MG63 (cell line): ENCODE results near the gene ADAMTS16. TPM values are rescaled to one million over a fixed set of nuclear protein-coding genes. Genes with fewer than 3 reads are reported as not detected.

ENCODE experiments used
- DNase-seq: peaks from one replicate; pipeline ENCODE4 v3.0.0-alpha.2; 2020
- H3K27me3 ChIP-seq: fragments of 250-450 bp; sonication (Bioruptor Pico); 2 replicates; pipeline ENCODE4 v1.5.1; 2020; ENCODE audit warnings: mild to moderate bottlenecking, moderate library complexity
- H3K36me3 ChIP-seq: fragments of 250-450 bp; sonication (Bioruptor Pico); 2 replicates; pipeline ENCODE4 v1.5.1; 2020; ENCODE audit warnings: mild to moderate bottlenecking, moderate library complexity
- H3K4me3 ChIP-seq: fragments of 250-450 bp; sonication (Bioruptor Pico); 2 replicates; pipeline ENCODE4 v1.5.1; 2020; ENCODE audit warnings: mild to moderate bottlenecking, moderate library complexity
- H3K9me3 ChIP-seq: fragments of 250-450 bp; sonication (Bioruptor Pico); 2 replicates; pipeline ENCODE4 v1.5.1; 2020; ENCODE audit warnings: mild to moderate bottlenecking, moderate library complexity
- total RNA-seq: library from RNA; depleted of rRNA; stranded (reverse); fragments of >200 nt; shearing (Covaris generic); gene quantifications from 2 replicates; pipeline ENCODE4 v1.2.3, GENCODE V29; 2014; ENCODE audit warnings: low replicate concordance; rRNA removed

Gene ADAMTS16, protein sequence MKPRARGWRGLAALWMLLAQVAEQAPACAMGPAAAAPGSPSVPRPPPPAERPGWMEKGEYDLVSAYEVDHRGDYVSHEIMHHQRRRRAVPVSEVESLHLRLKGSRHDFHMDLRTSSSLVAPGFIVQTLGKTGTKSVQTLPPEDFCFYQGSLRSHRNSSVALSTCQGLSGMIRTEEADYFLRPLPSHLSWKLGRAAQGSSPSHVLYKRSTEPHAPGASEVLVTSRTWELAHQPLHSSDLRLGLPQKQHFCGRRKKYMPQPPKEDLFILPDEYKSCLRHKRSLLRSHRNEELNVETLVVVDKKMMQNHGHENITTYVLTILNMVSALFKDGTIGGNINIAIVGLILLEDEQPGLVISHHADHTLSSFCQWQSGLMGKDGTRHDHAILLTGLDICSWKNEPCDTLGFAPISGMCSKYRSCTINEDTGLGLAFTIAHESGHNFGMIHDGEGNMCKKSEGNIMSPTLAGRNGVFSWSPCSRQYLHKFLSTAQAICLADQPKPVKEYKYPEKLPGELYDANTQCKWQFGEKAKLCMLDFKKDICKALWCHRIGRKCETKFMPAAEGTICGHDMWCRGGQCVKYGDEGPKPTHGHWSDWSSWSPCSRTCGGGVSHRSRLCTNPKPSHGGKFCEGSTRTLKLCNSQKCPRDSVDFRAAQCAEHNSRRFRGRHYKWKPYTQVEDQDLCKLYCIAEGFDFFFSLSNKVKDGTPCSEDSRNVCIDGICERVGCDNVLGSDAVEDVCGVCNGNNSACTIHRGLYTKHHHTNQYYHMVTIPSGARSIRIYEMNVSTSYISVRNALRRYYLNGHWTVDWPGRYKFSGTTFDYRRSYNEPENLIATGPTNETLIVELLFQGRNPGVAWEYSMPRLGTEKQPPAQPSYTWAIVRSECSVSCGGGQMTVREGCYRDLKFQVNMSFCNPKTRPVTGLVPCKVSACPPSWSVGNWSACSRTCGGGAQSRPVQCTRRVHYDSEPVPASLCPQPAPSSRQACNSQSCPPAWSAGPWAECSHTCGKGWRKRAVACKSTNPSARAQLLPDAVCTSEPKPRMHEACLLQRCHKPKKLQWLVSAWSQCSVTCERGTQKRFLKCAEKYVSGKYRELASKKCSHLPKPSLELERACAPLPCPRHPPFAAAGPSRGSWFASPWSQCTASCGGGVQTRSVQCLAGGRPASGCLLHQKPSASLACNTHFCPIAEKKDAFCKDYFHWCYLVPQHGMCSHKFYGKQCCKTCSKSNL
- not detected in 2 replicates for total RNA-seq

DNA sequence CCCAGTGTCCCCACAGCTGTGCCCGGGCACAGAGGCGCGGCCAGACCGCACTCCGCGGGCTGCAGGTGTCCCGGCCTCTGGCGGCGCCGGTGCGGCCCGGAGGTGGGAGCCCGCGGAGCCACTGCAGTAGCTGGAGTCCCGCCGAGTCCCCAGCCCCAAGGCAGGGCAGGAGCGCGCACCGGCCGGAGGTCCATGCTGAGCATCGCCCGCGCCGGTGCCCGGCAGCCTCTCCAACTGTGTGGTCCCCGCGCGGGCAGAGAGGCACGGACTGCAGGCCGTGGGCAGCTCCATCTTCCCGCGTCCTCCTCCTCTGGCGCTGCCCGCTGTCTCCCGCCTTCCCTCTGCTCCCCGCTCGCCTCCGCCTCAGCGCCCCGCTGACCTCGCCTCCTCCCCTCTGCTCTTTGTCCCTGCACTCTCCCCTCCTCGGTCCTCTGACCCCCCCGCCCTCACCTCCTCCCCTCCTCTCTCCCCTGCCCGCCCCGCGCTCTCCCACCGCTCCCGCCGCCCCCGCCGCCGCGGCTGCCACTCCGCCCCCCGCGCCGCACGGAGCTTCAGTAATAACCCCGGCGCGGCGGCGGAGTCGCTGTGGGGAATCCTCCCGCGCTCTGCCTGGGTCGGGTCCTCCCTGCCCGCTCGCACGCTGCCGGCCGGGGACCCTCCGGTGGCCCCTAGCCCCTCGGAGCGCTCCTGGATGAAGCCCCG is at the start of gene ADAMTS16:
Gene ADAMTS16 (plus strand): TSS at position 554 of the 702 bp plus-strand sequence. CDS start 138 bp downstream, at position 692.
- Histone ChIP-seq H3K27me3 (peaks cover 31% of the 10 kb centered on the region), H3K4me3 (peak within 1 kb of the TSS; percentile 25; the same call in 1 of the 2 replicates), H3K9me3 (no peaks in the 10 kb centered on the region), H3K36me3 (no peaks in the 10 kb centered on the region)
- peak; percentile 18 for DNase-seq

DNA sequence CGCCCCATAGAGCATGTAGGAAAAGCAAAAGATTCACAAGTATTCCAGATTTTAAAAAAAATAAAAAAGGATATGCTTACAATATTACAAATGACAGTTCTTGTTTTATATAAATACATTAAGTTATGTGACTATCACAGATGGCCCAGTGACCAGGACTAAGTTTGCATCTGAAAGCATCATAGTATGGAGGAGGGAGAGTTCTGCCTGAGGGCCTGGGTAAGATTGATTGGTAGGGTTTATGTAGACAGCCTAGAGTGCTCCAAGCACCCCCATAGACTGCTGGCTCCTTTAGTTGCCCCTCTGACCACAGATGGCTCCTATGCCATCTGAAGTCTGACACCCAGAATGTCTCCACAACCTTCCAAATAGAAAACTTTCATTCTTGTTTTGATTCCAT is 48.0 kb upstream of the ADAMTS16 start:
- Histone ChIP-seq H3K4me3 (no peak overlapping the region), H3K9me3 (no peaks in the 10 kb centered on the region; the same call in 1 of the 2 replicates), H3K27me3 (peaks cover 9% of the 10 kb centered on the region), H3K36me3 (no peaks in the 10 kb centered on the region)
- DNase-seq = no peak

DNA sequence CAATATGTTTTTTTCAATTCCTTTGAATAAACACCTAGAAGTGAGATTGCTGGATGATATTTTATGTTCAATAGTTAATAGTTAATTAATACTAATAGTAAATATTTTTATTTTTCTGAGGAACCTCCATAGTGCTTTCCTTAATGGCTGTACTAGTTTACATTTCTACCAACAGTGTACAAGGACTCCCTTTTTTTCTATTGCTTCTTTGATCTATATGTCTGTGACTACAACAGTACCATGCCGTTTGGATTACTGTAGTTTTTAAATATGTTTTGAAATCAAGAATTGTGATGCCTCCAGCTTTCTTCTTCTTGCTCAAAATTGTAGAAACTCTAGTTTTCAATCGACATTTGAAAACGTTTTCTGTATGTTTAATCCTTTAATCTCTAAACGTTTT is 39.5 kb upstream of the ADAMTS16 start:
- Histone ChIP-seq H3K27me3 (peaks cover 5% of the 10 kb centered on the region; the same call in 1 of the 2 replicates), H3K4me3 (no peak overlapping the region), H3K9me3 (peaks cover 5% of the 10 kb centered on the region), H3K36me3 (no peaks in the 10 kb centered on the region)
- DNase-seq = no peak

DNA sequence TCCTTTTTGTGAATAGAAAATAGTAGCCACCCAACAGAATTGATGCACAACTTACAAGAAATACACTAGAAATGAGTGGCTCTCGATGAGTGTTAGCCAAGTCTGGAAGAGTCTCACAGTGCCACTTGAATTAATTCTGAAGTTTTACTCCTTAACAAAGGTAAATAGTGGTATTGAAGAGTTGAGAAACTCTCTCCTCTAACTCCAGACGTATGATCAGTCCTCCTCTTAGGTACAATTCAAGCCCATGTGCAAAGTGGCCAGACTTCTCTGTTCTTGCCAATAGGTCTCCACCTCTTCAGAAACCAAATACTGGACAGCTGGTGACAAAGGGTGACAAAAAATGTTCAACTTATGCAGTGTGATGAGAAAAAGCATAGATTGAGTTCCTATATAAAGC is 38.5 kb upstream of the ADAMTS16 start:
- Histone ChIP-seq H3K36me3 (no peaks in the 10 kb centered on the region), H3K4me3 (no peak overlapping the region), H3K27me3 (peaks cover 3% of the 10 kb centered on the region; the same call in 1 of the 2 replicates), H3K9me3 (peaks cover 5% of the 10 kb centered on the region)
- DNase-seq = no peak

DNA sequence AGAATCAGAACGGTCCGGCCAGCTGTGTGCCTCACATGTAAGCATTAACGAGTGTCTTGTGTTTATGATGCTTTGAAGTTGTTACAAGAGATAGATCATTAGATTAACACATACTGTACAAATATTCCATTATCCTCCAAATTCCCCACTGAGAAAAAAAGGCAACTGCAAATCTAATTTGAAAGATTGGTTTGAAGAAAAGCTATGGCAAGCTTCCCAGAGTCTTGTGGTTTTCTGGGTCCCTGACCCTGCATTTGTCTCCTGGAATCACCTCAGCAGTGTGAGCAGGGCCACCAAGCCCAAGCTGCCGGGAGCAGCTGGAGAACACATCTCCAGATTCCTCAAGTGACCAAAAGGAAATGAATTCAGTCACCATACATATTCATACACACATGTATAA is 36.9 kb upstream of the ADAMTS16 start:
- Histone ChIP-seq H3K9me3 (peaks cover 5% of the 10 kb centered on the region), H3K36me3 (no peaks in the 10 kb centered on the region), H3K27me3 (peaks cover 3% of the 10 kb centered on the region; the same call in 1 of the 2 replicates), H3K4me3 (no peak overlapping the region)
- no peak for DNase-seq

DNA sequence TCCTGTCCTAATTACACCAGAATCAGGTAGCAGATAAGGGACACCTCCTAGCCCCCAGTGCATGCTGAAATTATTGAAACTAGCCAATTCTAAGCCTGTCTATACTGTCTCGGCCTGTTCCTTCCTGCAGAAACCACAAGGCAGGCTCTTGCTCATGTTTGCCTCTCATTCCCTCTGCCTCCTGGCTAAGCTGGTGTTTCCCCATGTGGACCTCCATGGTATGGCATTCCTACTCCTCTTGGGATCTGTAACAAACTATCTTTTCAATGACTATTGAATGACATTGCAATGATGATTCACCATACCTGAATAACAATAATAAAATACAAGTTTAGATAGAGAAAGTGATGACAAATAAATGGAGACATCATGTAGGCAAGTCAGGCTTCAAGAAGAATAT is 35.6 kb upstream of the ADAMTS16 start:
- Histone ChIP-seq H3K9me3 (peaks cover 5% of the 10 kb centered on the region), H3K36me3 (no peaks in the 10 kb centered on the region), H3K4me3 (no peak overlapping the region), H3K27me3 (peaks cover 3% of the 10 kb centered on the region; the same call in 1 of the 2 replicates)
- DNase-seq = no peak

DNA sequence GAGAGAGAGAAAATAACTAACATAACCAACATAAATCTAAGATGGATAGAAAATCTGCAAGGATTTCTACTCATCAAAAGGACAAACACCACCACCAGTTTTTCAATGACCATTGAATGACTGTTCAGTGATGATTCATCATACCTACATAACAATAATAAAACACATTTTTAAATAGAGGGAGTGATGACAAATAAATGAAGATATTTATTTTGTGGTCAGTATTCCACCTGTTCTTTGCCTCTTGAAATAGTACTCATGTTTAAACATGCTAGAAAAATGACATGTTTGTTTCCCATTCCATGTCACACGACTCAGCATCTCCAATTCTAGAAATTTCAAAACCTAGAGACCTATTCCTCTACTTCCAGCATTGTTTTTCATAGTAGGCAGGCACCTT is 34.6 kb upstream of the ADAMTS16 start:
- Histone ChIP-seq H3K4me3 (no peak overlapping the region), H3K9me3 (peaks cover 5% of the 10 kb centered on the region), H3K27me3 (peaks cover 3% of the 10 kb centered on the region; the same call in 1 of the 2 replicates), H3K36me3 (no peaks in the 10 kb centered on the region)
- DNase-seq = no peak

DNA sequence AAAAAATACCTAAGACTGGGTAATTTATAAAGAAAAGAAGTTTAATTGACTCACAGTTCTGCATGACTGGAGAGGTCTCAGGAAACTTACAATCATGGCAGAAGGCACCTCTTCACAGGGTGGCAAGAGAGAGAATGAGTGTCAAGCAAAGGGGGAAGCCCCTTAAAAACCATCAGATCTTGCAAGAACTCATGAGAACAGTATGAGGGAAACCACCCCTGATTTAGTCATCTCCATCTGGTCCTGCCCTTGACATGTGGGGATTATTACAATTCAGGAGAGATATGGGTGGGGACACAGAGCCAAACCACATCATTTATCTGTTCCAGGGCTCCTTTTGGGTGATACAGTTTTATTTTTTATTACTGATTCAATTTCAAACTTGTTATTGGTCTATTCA is 23.2 kb upstream of the ADAMTS16 start:
- DNase-seq = no peak
- H3K4me3 ChIP-seq = no peak overlapping the region
- H3K9me3 ChIP-seq = peaks cover 14% of the 10 kb centered on the region
- H3K27me3 ChIP-seq = peaks cover 5% of the 10 kb centered on the region
- no peaks in the 10 kb centered on the region for H3K36me3 ChIP-seq

DNA sequence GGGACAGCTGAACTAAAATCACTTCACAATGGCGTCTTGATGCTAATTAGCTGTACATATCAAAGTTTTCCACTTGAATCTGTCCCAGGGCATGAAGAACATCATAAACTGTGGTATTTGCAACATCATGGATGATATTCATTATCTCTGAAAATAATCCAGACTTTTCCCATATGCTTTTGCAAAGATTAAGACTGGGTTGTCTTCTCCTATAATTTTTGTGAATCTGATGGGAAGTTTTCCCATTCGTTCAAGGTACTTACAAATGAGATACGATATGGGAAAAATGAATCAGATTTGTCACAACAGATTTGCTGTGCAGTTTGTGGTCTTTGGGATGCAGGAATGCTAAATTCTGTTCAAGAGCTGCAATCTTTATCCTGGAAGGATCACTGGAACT is 17.4 kb upstream of the ADAMTS16 start:
- Histone ChIP-seq H3K9me3 (peaks cover 8% of the 10 kb centered on the region), H3K36me3 (no peaks in the 10 kb centered on the region), H3K4me3 (no peak overlapping the region), H3K27me3 (peaks cover 4% of the 10 kb centered on the region; the same call in 1 of the 2 replicates)
- DNase-seq = no peak

DNA sequence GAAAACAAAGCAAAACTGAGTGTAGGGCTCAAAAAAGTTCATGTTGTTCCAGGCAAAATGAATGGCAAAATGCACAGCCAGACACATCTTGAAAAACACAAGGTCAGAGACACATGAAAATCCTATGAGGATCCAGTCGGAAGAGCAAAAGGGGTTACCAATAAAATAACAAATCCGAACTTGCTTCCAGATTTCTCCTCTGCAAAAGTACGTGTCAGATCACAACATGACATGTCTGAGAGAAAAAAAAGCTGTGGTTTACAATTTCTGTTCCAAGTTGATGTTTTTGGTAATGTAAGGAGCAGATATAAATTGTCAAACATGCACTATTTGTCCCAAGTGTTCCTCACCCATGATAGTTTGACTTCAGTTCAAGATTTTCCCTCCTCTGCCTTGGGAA is 15.9 kb upstream of the ADAMTS16 start:
- H3K9me3 ChIP-seq = no peaks in the 10 kb centered on the region; the same call in 1 of the 2 replicates

DNA sequence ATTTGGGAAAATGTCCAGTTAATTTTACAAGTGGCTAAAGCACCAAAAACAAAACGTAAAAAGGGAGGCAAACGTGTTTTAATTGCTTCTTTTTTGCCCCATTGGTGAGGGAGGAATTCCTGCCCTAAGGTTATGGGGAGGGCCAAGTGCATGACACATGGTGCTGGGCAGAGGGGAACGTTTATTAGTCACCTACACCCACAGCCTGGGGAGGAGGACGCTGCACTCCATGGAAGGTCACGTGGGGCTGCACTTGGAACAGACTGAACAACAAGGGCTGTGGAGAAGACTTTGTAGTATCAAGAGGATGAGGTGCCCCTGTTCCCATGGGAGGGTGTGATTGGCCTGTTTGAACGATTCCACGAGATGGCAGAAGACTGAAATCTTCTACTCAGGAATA is 13.7 kb upstream of the ADAMTS16 start:
- Histone ChIP-seq H3K27me3 (peaks cover 3% of the 10 kb centered on the region; the same call in 1 of the 2 replicates), H3K36me3 (no peaks in the 10 kb centered on the region), H3K9me3 (no peaks in the 10 kb centered on the region), H3K4me3 (no peak overlapping the region)
- peak; percentile 89 for DNase-seq

More for the DNA sequence above, 15.9 kb upstream of the ADAMTS16 start:
- no peak for DNase-seq
- Histone ChIP-seq H3K36me3 (no peaks in the 10 kb centered on the region), H3K27me3 (peaks cover 3% of the 10 kb centered on the region; the same call in 1 of the 2 replicates), H3K4me3 (no peak overlapping the region)

DNA sequence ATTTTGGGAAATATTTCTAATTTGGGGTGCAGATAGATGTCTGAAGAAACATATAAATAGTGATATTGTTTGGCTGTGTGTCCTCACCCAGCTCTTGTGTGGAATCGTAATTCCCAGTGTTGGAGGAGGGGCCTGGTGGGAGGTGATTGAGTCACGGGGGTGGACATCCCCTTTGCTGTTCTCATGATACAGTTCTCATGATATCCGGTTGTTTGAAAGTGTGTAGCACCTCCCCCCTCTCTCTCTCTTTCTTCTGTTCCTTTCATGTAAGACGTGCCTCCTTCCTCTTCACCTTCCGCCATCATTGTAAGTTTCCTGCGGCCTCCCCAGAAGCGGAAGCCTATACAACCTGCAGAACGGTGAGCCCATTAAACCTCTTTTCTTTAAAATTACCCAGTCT is 11.4 kb upstream of the ADAMTS16 start:
- DNase-seq = no peak
- H3K9me3 ChIP-seq = no peaks in the 10 kb centered on the region
- no peaks in the 10 kb centered on the region for H3K27me3 ChIP-seq
- no peaks in the 10 kb centered on the region for H3K36me3 ChIP-seq
- H3K4me3 ChIP-seq = no peak overlapping the region

DNA sequence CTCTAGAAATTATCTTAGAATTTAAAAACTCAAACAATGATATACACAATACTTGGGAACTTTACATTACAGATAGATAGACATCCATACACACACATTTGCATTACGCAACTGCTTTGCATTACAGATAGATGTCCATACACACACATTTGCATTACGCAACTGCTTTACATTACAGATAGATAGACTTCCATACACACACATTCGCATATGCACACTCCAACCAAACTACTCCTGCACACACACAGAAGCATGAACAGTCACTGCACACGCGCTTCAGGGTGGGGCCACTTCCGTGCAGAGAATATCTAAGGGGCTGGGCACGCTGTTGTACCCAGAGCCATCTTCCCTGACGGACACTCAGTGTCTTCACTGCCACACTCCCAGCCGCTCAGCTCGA is 7.9 kb upstream of the ADAMTS16 start:
- Histone ChIP-seq H3K9me3 (no peaks in the 10 kb centered on the region), H3K27me3 (no peaks in the 10 kb centered on the region), H3K36me3 (no peaks in the 10 kb centered on the region), H3K4me3 (no peak overlapping the region)
- no peak for DNase-seq

DNA sequence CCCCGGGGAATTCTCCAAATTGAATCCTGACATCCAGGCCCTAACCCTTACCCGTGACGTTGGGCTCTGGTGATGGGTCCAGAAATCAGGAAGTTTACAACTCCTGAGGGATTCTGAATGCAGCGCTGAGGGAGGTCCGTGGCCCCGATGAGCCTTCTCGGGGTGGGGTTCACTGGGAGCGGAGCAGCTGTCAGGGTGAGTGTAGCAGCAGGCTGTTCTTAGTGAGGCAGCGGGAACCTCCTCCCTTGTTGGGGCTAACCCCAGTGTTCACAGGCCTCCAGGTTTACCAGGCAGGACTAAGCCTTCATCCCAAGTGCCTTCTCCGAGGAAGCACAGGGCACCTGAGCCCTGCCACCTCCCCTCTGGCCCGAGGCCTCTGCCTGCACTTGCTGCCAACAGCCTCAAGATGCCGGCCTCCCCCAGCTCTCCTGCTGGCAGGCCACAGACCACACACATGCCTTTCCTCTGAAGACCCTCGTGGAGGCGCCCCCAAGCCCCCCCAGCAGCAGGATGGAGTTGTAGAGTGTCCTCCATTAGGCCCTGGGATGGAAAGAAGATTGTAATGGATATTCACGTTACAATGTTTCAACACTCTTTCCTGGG is 7.3 kb upstream of the ADAMTS16 start:
- DNase-seq = no peak
- no peaks in the 10 kb centered on the region for H3K36me3 ChIP-seq
- no peak overlapping the region for H3K4me3 ChIP-seq
- H3K27me3 ChIP-seq = no peaks in the 10 kb centered on the region
- H3K9me3 ChIP-seq = no peaks in the 10 kb centered on the region

DNA sequence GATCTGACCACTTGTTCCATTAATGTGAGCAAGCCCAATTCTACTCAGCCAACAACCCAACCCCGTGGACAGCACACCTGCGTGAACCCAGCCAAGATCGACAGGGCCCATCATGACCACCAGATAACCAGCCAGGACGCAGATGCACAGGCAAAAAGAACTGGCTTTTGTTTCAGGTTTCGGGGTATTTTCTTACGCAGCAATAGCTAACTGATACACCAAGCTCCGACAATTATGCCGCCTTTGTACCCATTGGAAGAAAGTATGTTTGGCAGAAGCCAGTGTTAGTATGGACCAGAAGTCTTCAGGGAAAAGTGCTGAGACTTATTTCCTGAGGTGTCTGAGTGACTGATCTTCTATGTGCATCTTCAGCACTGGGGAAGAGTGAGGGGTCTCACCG is 6.0 kb upstream of the ADAMTS16 start:
- Histone ChIP-seq H3K4me3 (no peak overlapping the region), H3K27me3 (peaks cover under 1% of the 10 kb centered on the region), H3K36me3 (no peaks in the 10 kb centered on the region), H3K9me3 (no peaks in the 10 kb centered on the region)
- DNase-seq = no peak
